H1 (cell line): Measurements from ENCODE around the gene CIPC. TPM values are rescaled to one million over a fixed set of nuclear protein-coding genes. Genes with fewer than 3 reads are reported as not detected.

Experiments used
- CTCF ChIA-PET: fragments of 300-600 bp; sonication (Branson Sonifier 250); formaldehyde crosslinking; loops from one replicate; lab custom pipeline; 2021; ENCODE audit not compliant: partially characterized antibody; lab: Charles Lee
- POLR2A ChIA-PET: fragments of 300-600 bp; sonication (Branson Sonifier 250); formaldehyde crosslinking; loops from one replicate; lab custom pipeline; 2021; ENCODE audit warnings: inconsistent platforms; ENCODE audit not compliant: partially characterized antibody; lab: Charles Lee
- DNase-seq, 2 experiments: peaks; one replicate each; pipeline versions ENCODE4 v3.0.0 to v3.0.0-alpha.2; 2010 to 2022; ENCODE audit warnings: low spot score in 2 of 2, low read depth in 1 of 2, mixed read lengths in 1 of 2
- FAIRE-seq: peaks from 2 replicates; lab custom pipeline; 2011; peaks lifted over from hg19 to GRCh38; lab: Jason Lieb, UNC
- H2AFZ ChIP-seq: 2 replicates; pipeline ENCODE4 v1.8.1; 2012; ENCODE audit warnings: low read length, inconsistent platforms
- H2AK5ac ChIP-seq: 2 replicates; pipeline ENCODE4 v1.6.1; 2013; ENCODE audit warnings: low read depth, low read length
- H2BK120ac ChIP-seq: replicated peaks from 2 replicates; pipeline ENCODE3; 2013; ENCODE audit warnings: low read depth, low read length, inconsistent platforms
- H2BK12ac ChIP-seq: 2 replicates; pipeline ENCODE4 v1.6.1; 2013; ENCODE audit warnings: low read depth, low read length
- H2BK15ac ChIP-seq: 2 replicates; pipeline ENCODE4 v1.6.1; 2013; ENCODE audit warnings: low read length
- H2BK20ac ChIP-seq: 2 replicates; pipeline ENCODE4 v1.6.1; 2013; ENCODE audit warnings: low read length
- H2BK5ac ChIP-seq: 2 replicates; pipeline ENCODE4 v1.6.1; 2013; ENCODE audit warnings: low read depth, low read length
- H3K14ac ChIP-seq: 2 replicates; pipeline ENCODE4 v1.6.1; 2013; ENCODE audit warnings: inconsistent platforms; ENCODE audit not compliant: insufficient read length
- H3K18ac ChIP-seq: 2 replicates; pipeline ENCODE4 v1.6.1; 2013; ENCODE audit warnings: low read length; ENCODE audit errors: extremely low read depth
- H3K23ac ChIP-seq: 2 replicates; pipeline ENCODE4 v1.6.1; 2013; ENCODE audit warnings: inconsistent platforms; ENCODE audit not compliant: insufficient read length
- H3K23me2 ChIP-seq: 2 replicates; pipeline ENCODE4 v1.6.1; 2013; ENCODE audit warnings: low read depth, low read length
- H3K27ac ChIP-seq: 2 replicates; pipeline ENCODE4 v1.6.1; 2011; ENCODE audit warnings: low read depth, low read length, inconsistent platforms
- H3K27me3 ChIP-seq, 4 experiments: replicated peaks in 1 of 4; 1 replicate in 1 of 4; 2 replicates in 3 of 4; pipeline versions ENCODE4 v1.6.1 to v1.8.1; 2011 to 2013; ENCODE audit warnings: low read length in 3 of 4, mild to moderate bottlenecking in 3 of 4, inconsistent platforms in 2 of 4, mixed read lengths in 2 of 4, moderate library complexity in 1 of 4; ENCODE audit not compliant: control insufficient read depth in 3 of 4, insufficient read depth in 3 of 4; ENCODE audit errors: extremely low read depth in 1 of 4
- H3K36me3 ChIP-seq, 4 experiments: 2 replicates each; pipeline versions ENCODE4 v1.6.1 to v1.8.1; 2011 to 2013; ENCODE audit warnings: mild to moderate bottlenecking in 4 of 4, low read length in 3 of 4, moderate library complexity in 2 of 4, control low read depth in 1 of 4, inconsistent platforms in 1 of 4; ENCODE audit not compliant: insufficient read depth in 4 of 4, control insufficient read depth in 2 of 4
- H3K4ac ChIP-seq: replicated peaks from 2 replicates; pipeline ENCODE3; 2013; ENCODE audit warnings: low read length, low read depth, mixed read lengths, inconsistent platforms; ENCODE audit not compliant: insufficient read length
- H3K4me1 ChIP-seq, 4 experiments: replicated peaks in 1 of 4; 1 replicate in 1 of 4; 2 replicates in 3 of 4; pipeline versions ENCODE4 v1.6.1 to v1.8.1; 2011 to 2013; ENCODE audit warnings: low read length in 3 of 4, inconsistent platforms in 2 of 4, mixed read lengths in 1 of 4; ENCODE audit not compliant: insufficient read depth in 4 of 4, control insufficient read depth in 3 of 4
- H3K4me2 ChIP-seq, 2 experiments: 2 replicates each; pipeline versions ENCODE4 v1.6.1 to v1.8.1; 2011 to 2013; ENCODE audit warnings: low read depth in 2 of 2, low read length in 2 of 2, control low read depth in 1 of 2, inconsistent platforms in 1 of 2, mild to moderate bottlenecking in 1 of 2; ENCODE audit not compliant: insufficient read depth in 1 of 2
- H3K4me3 ChIP-seq, 4 experiments: fragments of 200-600, 300-600 bp in 1 of 4; sonication (generic), shearing (Covaris generic), sonication (Bioruptor Twin) in 1 of 4; 2 replicates each; pipeline versions ENCODE4 v1.5.1 to v1.8.1; 2011 to 2016; ENCODE audit warnings: low read length in 4 of 4, low read depth in 3 of 4, control low read depth in 2 of 4, inconsistent platforms in 2 of 4, mild to moderate bottlenecking in 2 of 4, mixed read lengths in 1 of 4, moderate library complexity in 1 of 4; ENCODE audit not compliant: insufficient read depth in 2 of 4; ENCODE audit errors: extremely low read depth in 1 of 4
- H3K56ac ChIP-seq: replicated peaks from 2 replicates; pipeline ENCODE3; 2013; ENCODE audit warnings: low read depth, mild to moderate bottlenecking, mixed read lengths, low read length, inconsistent platforms; ENCODE audit not compliant: insufficient read length
- H3K79me1 ChIP-seq: 2 replicates; pipeline ENCODE4 v1.6.1; 2013; ENCODE audit warnings: low read depth, low read length, control low read depth
- H3K79me2 ChIP-seq, 2 experiments: 2 replicates each; pipeline versions ENCODE4 v1.6.1 to v1.8.1; 2012 to 2013; ENCODE audit warnings: low read length in 2 of 2, mild to moderate bottlenecking in 2 of 2, inconsistent platforms in 1 of 2; ENCODE audit not compliant: insufficient read depth in 2 of 2, control insufficient read depth in 1 of 2
- H3K9ac ChIP-seq, 4 experiments: replicated peaks in 1 of 4; 1 replicate in 1 of 4; 2 replicates in 3 of 4; pipeline versions ENCODE4 v1.6.1 to v1.8.1; 2011 to 2013; ENCODE audit warnings: low read depth in 3 of 4, low read length in 3 of 4, control low read depth in 2 of 4, mild to moderate bottlenecking in 2 of 4, moderate library complexity in 2 of 4, inconsistent platforms in 1 of 4; ENCODE audit errors: extremely low read depth in 1 of 4
- H3K9me3 ChIP-seq, 2 experiments: 2 replicates each; pipeline versions ENCODE4 v1.6.1 to v1.8.1; 2012 to 2013; ENCODE audit warnings: mild to moderate bottlenecking in 2 of 2, moderate library complexity in 2 of 2, control low read depth in 1 of 2, inconsistent platforms in 1 of 2, low read depth in 1 of 2, low read length in 1 of 2, mixed read lengths in 1 of 2; ENCODE audit not compliant: insufficient read depth in 2 of 2
- H4K20me1 ChIP-seq, 2 experiments: replicated peaks in 1 of 2; 2 replicates each; pipeline versions ENCODE3 to v1.8.1; 2011 to 2013; ENCODE audit warnings: inconsistent platforms in 2 of 2, low read length in 2 of 2, mild to moderate bottlenecking in 1 of 2; ENCODE audit not compliant: insufficient read depth in 2 of 2, control insufficient read depth in 1 of 2
- H4K5ac ChIP-seq: 2 replicates; pipeline ENCODE4 v1.6.1; 2013; ENCODE audit warnings: low read length, low read depth, mixed read lengths, inconsistent platforms; ENCODE audit not compliant: insufficient read length
- H4K8ac ChIP-seq: 2 replicates; pipeline ENCODE4 v1.8.0; 2013; ENCODE audit warnings: mild to moderate bottlenecking, moderate library complexity, low read length, inconsistent platforms; ENCODE audit not compliant: insufficient read depth; ENCODE audit errors: extremely low read depth
- H4K91ac ChIP-seq: replicated peaks from 2 replicates; pipeline ENCODE3; 2013; ENCODE audit warnings: low read length, mixed read lengths, inconsistent platforms; ENCODE audit not compliant: insufficient read length
- MAX ChIP-seq: IDR thresholded peaks from 2 replicates; pipeline ENCODE4 v1.6.1; 2012; ENCODE audit warnings: inconsistent platforms
- POLR2A ChIP-seq, 2 experiments: IDR thresholded peaks; 1 replicate in 1 of 2; 2 replicates in 1 of 2; pipeline ENCODE4 v1.6.1; 2011; ENCODE audit warnings: low read depth in 2 of 2, low read length in 2 of 2, mild to moderate bottlenecking in 2 of 2; ENCODE audit errors: control extremely low read depth in 1 of 2
- RAD21 ChIP-seq, 2 experiments: IDR thresholded peaks in 1 of 2; conservative IDR thresholded peaks in 1 of 2; 2 replicates each; pipeline ENCODE4 v1.6.1; 2011; ENCODE audit warnings: low read depth in 2 of 2, low read length in 2 of 2, improper control_type of control experiment in 1 of 2, inconsistent platforms in 1 of 2, mild to moderate bottlenecking in 1 of 2, moderate library complexity in 1 of 2
- RXRA ChIP-seq: IDR thresholded peaks from 2 replicates; pipeline ENCODE4 v1.6.1; 2011; ENCODE audit warnings: low read depth, mild to moderate bottlenecking, low read length, moderate library complexity; ENCODE audit not compliant: insufficient read depth
- SP4 ChIP-seq: IDR thresholded peaks from 2 replicates; pipeline ENCODE4 v1.6.1; 2012; ENCODE audit warnings: low read length, inconsistent platforms
- SUZ12 ChIP-seq: fragments of 200-600 bp; sonication (generic); IDR thresholded peaks from 2 replicates; pipeline ENCODE4 v1.6.1; 2012; ENCODE audit warnings: mild to moderate bottlenecking, inconsistent platforms, low read length, moderate library complexity, mixed read lengths
- TAF1 ChIP-seq: IDR thresholded peaks from 2 replicates; pipeline ENCODE4 v1.6.1; 2011; ENCODE audit warnings: mild to moderate bottlenecking, low read depth, low read length
- ZNF274 ChIP-seq: IDR thresholded peaks from 2 replicates; pipeline ENCODE4 v1.7.0; 2012; ENCODE audit warnings: low read length, borderline replicate concordance; ENCODE audit errors: extremely low read depth
- WGBS, 2 experiments: shearing (Covaris generic) in 1 of 2; methylation state at CpG; one replicate each; pipeline versions ENCODE4 v1.1.6 to v1.1.7; 2013 to 2015; ENCODE audit warnings: low lambda C conversion rate in 2 of 2, mixed read lengths in 2 of 2, inconsistent platforms in 1 of 2, low coverage in 1 of 2, missing lambda C conversion rate in 1 of 2; ENCODE audit not compliant: insufficient replicate concordance in 2 of 2, insufficient coverage in 1 of 2, insufficient read length in 1 of 2; ENCODE audit errors: extremely low coverage in 1 of 2, missing lambda C conversion rate in 1 of 2; 5-methylcytosine and 5-hydroxymethylcytosine counted together
- long read RNA-seq, 2 experiments: library from RNA in 1 of 2; library from capped mRNA in 1 of 2; stranded (forward); transcript quantifications; one replicate each; pipeline ENCODE4 v2.0.0, GENCODE V29; 2021; ENCODE audit warnings: inconsistent platforms in 1 of 2
- polyA minus RNA-seq, 3 experiments: library from RNA; depleted of rRNA, polyadenylated mRNA; stranded (reverse); fragments of >200 nt; gene quantifications; 1 replicate in 2 of 3; 2 replicates in 1 of 3; pipeline ENCODE4 v1.2.3, GENCODE V29; 2011
- polyA plus RNA-seq, 7 experiments: library from polyadenylated mRNA; depleted of rRNA in 3 of 7; stranded (reverse) in 5 of 7; unstranded in 2 of 7; fragments of >200 nt in 5 of 7; fragments of 200-250 nt in 2 of 7; gene quantifications; 1 replicate in 5 of 7; 2 replicates in 1 of 7; 4 replicates in 1 of 7; pipeline versions ENCODE4 v1.2.1 to v1.2.3, GENCODE V29; 2011 to 2013; ENCODE audit warnings: missing spikeins in 2 of 7, mixed read lengths in 2 of 7
- total RNA-seq: library from RNA; stranded (reverse); fragmentation: NEBNext Ultra II Directional; extraction: Animal tissue kit (Norgen Biotek cat#: 25700); gene quantifications from 2 replicates; pipeline ENCODE4 v1.2.1, GENCODE V29; 2021

The CIPC gene
- total RNA-seq, result 31.7 and 32.7 TPM in 2 replicates
- polyA plus RNA-seq (2011; rRNA removed), result 13.3 and 13.9 TPM in 2 replicates
- polyA plus RNA-seq (2011; cell fraction: cytosol; rRNA removed), result 19.8 TPM
- 14.3 TPM for polyA plus RNA-seq (2011; cell fraction: nucleus; rRNA removed)
- 12.0 to 17.1 TPM (median 16.7 TPM) in 4 replicates for polyA plus RNA-seq (2012, experiment 1 of 2)
- 2.0 TPM for polyA plus RNA-seq (2012, experiment 2 of 2)
- 15.9 TPM for polyA plus RNA-seq (2013, experiment 1 of 2)
- 15.4 TPM for polyA plus RNA-seq (2013, experiment 2 of 2)
- polyA minus RNA-seq (2011; rRNA and poly(A)+ RNA removed), result 41.1 and 42.1 TPM in 2 replicates
- 17.5 TPM for polyA minus RNA-seq (2011; cell fraction: cytosol; rRNA and poly(A)+ RNA removed)
- polyA minus RNA-seq (2011; cell fraction: nucleus; rRNA and poly(A)+ RNA removed), result 15.8 TPM
- long read RNA-seq, experiment 1, partial matches to known transcripts, result 2 of 3 reads
- long read RNA-seq, experiment 1, other reads (novel, unspliced or antisense), result 1 of 3 reads
- long read RNA-seq, experiment 2, full-length matches to known transcripts, result 4 of 4 reads
- long read RNA-seq, experiment 2, partial matches to known transcripts, result 0 of 4 reads
- long read RNA-seq, experiment 2, other reads (novel, unspliced or antisense), result 0 of 4 reads

- Histone ChIP-seq H3K79me1 (no peaks in the 10 kb centered on the region), H4K5ac (peak within 1 kb of the TSS; percentile 88), H4K91ac (peak within 1 kb of the TSS; percentile 91), H2AK5ac (no peak within 1 kb of the TSS), H3K4ac (peak within 1 kb of the TSS; percentile 92), H3K27me3 (no peaks in the 10 kb centered on the region), H3K23me2 (peaks cover 14% of the 10 kb centered on the region; the same call in 1 of the 2 replicates), H3K9me3 (no peaks in the 10 kb centered on the region), H2AFZ (no peak within 1 kb of the TSS), H3K36me3 (no peaks in the 10 kb centered on the region), H3K56ac (peak within 1 kb of the TSS; percentile 93), H3K23ac (peak within 1 kb of the TSS; percentile 5), H3K14ac (peak within 1 kb of the TSS; percentile 58), H2BK120ac (no peak within 1 kb of the TSS), H4K20me1 (no peaks in the 10 kb centered on the region), H2BK20ac (no peak within 1 kb of the TSS), H2BK12ac (peak within 1 kb of the TSS; percentile 81), H2BK15ac (peak within 1 kb of the TSS; percentile 67; the same call in 1 of the 2 replicates), H3K9ac (peak within 1 kb of the TSS; percentile 81 to 89 (median 86)), H3K27ac (peak within 1 kb of the TSS; percentile 86), H3K4me2 (peak within 1 kb of the TSS; percentile 82 to 96), H3K79me2 (peaks cover 4 to 55% of the 10 kb centered on the region in 2 experiments; a peak in 3 of 4 replicates), H3K18ac (peak within 1 kb of the TSS; percentile 97), H2BK5ac (peak within 1 kb of the TSS; percentile 92), H4K8ac (peak within 1 kb of the TSS; percentile 95), H3K4me1 (peaks cover 0 to 8% (median 4%) of the 10 kb centered on the region in 4 experiments; a peak in 4 of 7 replicates), H3K4me3 (peak within 1 kb of the TSS; percentile 87 to 96 (median 88))
- ChIA-PET POLR2A (interaction anchor here (0.8 to 8.3 kb wide), 17 partner anchors 10 to 222 kb away, joined by 3 to 49 read pairs (median 4); partner anchors contain the start of gene ZDHHC22), CTCF (interaction anchor here (0.6 to 56.8 kb wide), 12 partner anchors 9 to 403 kb away, joined by 3 to 1490 read pairs (median 10); partner anchors contain the start of gene ZDHHC22)
- DNase-seq (peak; percentile 95 to 98), FAIRE-seq (no peak)
- WGBS, 2 experiments, result 2% methylated on average over 38 of the region's 87 CpGs; no CpG with 5 or more reads in 1 of the 2 experiments
- peak; percentile 27; the same call in 1 of the 2 replicates for TF ChIP-seq SUZ12
- peak; percentile 91; the same call in 1 of the 2 replicates for TF ChIP-seq SP4
- no peak for TF ChIP-seq POLR2A (IDR thresholded peaks at IDR 0.05; ENCODE audit: control extremely low read depth in 1 of 2, low read depth in 2 of 2, low read length in 2 of 2)
- peak; percentile 97 for TF ChIP-seq MAX
- no peak for TF ChIP-seq ZNF274
- TF ChIP-seq TAF1, result peak; percentile 75
- no peak for TF ChIP-seq RXRA
- TF ChIP-seq RAD21 (IDR thresholded peaks at IDR 0.05 in 1 of 2, conservative IDR thresholded peaks at IDR 0.05 in 1 of 2; ENCODE audit: low read depth in 2 of 2, low read length in 2 of 2), result peak; percentile 13 to 16; a peak in 2 of 4 replicates
These were observed at the start of gene CIPC for GRCh38 chr14:77097700-77098528. TSS of gene CIPC (plus strand) at chr14:77098258. CDS start at chr14:77105709, 7,451 bp downstream.
